ENCODE results near the gene FGF13. TPM values are rescaled to one million over a fixed set of nuclear protein-coding genes. Genes with fewer than 3 reads are reported as not detected.
A peak's percentile ranks its signal among the peaks of the same experiment; 100 is the strongest.

FGF13 gene
- 1 to 10 TPM in 3 of 4 donors, under 1 TPM in 1; 0.30 to 4.2 (median 2.2) TPM for total RNA-seq

GRCh38 chrX:138711399-138712347 is at the start of gene FGF13:
TSS of gene FGF13 (minus strand) at chrX:138711717. CDS start at chrX:138711003, 714 bp downstream.
- no peak for DNase-seq (ENCODE audit: low spot score in 2 of 2)
- no peak within 1 kb of the TSS for H3K4me3 ChIP-seq (ENCODE audit: low read depth, poor library complexity, severe bottlenecking)
- TF ChIP-seq POLR2A (IDR thresholded peaks at IDR 0.05) = no peak
- TF ChIP-seq CTCF (IDR thresholded peaks at IDR 0.05) = no peak
- intact Hi-C loops (cut with DNase I; ENCODE audit: low total_unique reads) = no loop called here
- WGBS, 2 donors = 0 to 22% methylated on average over 9 to 60 of the region's 65 CpGs

GRCh38 chrX:138759217-138759943 is 47.9 kb upstream of the FGF13 start:
- intact Hi-C loops (cut with DNase I; ENCODE audit: low total_unique reads) = no loop called here
- no peak overlapping the region for H3K4me3 ChIP-seq (ENCODE audit: low read depth, poor library complexity, severe bottlenecking)
- WGBS, 2 donors = 56 to 79% methylated on average over 5 of the region's 5 CpGs
- TF ChIP-seq POLR2A (IDR thresholded peaks at IDR 0.05) (no peak), CTCF (IDR thresholded peaks at IDR 0.05) (no peak)
- no peak for DNase-seq (ENCODE audit: low spot score in 2 of 2)

- DNase-seq (ENCODE audit: low spot score in 2 of 2) = peak in 1 of 2 donors; percentile 12
- intact Hi-C loops (cut with DNase I; ENCODE audit: low total_unique reads) = no loop called here
- 8 to 10% methylated on average over 2 of the region's 2 CpGs for WGBS, 2 donors
- H3K4me3 ChIP-seq (ENCODE audit: low read depth, poor library complexity, severe bottlenecking) = no peak overlapping the region
- TF ChIP-seq POLR2A (IDR thresholded peaks at IDR 0.05) (no peak), CTCF (IDR thresholded peaks at IDR 0.05) (no peak)
Observed at GRCh38 chrX:138756234-138756633, 44.7 kb upstream of the FGF13 start.

GRCh38 chrX:138754861-138755260 is 43.3 kb upstream of the FGF13 start:
- 49 to 55% methylated on average over 2 of the region's 2 CpGs for WGBS, 2 donors
- TF ChIP-seq POLR2A (IDR thresholded peaks at IDR 0.05) (no peak), CTCF (IDR thresholded peaks at IDR 0.05) (no peak)
- intact Hi-C loops (cut with DNase I; ENCODE audit: low total_unique reads) = no loop called here
- H3K4me3 ChIP-seq (ENCODE audit: low read depth, poor library complexity, severe bottlenecking) = no peak overlapping the region
- DNase-seq (ENCODE audit: low spot score in 2 of 2) = no peak

- no peak for TF ChIP-seq POLR2A (IDR thresholded peaks at IDR 0.05)
- no peak for TF ChIP-seq CTCF (IDR thresholded peaks at IDR 0.05)
- intact Hi-C loops (cut with DNase I; ENCODE audit: low total_unique reads) = loop anchor here (10.0 kb wide), 1 partner anchor 624 kb away; no protein-coding TSS in a partner anchor
- H3K4me3 ChIP-seq (ENCODE audit: low read depth, poor library complexity, severe bottlenecking) = no peak overlapping the region
- DNase-seq (ENCODE audit: low spot score in 2 of 2) = no peak
- 24 to 41% methylated on average over 3 of the region's 3 CpGs for WGBS, 2 donors
Observed at GRCh38 chrX:138748480-138748879, 37.0 kb upstream of the FGF13 start.
